SKM-1 (cell line): ENCODE measurements around the gene ECE1.
"Not testable (repeated sequence)": the region's sequence is repeated elsewhere in the genome, so short reads cannot be mapped to it uniquely, and the experiment has no call there.

Experiments
- DNase-seq: peaks from one replicate; lab custom pipeline; 2025; ENCODE audit not compliant: unreplicated experiment; lab: John Stamatoyannopoulos, UW

ECE1 gene

DNA sequence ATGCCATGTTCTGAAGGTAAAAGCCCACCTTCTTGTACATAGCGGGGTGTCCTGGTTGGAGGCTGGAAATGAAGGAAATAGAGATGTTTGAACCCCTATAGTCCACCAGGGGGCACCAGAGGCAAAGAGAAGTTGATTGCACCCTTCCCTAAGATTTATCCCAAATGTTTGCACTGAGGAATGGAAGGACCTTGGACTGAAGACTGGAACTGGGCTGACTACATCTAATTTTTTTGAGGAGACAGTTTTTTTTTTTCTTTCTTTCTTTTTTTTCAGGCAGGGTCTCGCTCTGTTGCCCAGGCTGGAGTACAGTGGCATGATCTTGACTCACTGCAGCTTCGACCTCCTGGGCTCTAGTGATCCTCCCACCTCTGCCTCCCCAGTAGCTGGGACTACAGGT is 58.2 kb downstream of the ECE1 start:
- peak; percentile 30 for DNase-seq

DNA sequence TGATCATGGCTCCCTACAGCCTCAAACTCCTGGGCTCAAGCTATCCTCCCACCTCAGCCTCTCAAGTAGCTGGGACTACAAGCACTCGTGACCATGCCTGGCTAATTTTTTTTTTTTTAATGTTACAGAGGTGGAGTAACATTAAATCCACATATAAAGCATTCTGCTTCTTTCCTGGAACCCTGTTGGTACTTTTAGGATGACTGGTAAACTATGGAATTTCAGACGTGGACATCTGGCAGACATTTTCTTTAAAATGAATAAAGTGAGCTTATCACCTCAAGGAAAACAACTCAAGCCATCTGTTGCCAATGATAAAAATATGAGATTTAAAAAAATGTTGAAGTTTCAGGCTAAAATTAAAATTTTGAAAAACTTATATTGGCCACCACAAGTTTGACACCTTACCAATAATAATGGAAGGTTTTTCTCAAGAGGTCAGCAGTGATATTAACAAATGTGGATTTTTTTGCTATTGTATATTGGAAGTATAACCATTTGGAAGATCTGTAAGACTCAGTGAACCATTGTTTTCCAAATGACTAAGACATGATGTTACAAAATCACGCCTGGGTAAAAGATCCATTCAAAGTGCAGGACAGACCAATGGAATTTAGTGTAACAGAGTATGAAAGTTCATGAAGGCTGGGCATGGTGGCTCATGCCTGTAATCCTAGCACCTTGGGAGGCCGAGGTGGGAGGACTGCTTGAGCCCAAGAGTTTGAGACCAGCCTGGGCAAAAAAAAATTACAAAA is 60.8 kb downstream of the ECE1 start:
- DNase-seq: no peak

DNA sequence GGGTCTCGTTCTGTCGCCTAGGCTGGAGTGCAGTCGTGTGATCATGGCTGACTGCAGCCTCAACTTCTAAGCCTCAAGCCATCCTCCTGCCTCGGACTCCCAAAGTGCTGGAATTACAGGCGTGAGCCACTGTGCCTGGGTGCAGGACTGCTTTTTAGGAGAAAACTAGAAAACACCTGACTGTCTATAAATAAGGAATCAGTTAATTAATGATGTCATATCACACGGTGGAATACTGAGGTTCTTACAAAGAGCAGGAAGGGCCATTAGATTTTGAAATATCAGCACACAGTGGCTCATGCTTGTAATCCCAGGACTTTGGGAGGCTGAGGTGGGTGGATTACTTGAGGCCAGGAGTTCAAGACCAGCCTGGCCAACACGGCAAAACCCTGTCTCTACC is 62.0 kb downstream of the ECE1 start:
- not testable (repeated sequence) for DNase-seq

DNA sequence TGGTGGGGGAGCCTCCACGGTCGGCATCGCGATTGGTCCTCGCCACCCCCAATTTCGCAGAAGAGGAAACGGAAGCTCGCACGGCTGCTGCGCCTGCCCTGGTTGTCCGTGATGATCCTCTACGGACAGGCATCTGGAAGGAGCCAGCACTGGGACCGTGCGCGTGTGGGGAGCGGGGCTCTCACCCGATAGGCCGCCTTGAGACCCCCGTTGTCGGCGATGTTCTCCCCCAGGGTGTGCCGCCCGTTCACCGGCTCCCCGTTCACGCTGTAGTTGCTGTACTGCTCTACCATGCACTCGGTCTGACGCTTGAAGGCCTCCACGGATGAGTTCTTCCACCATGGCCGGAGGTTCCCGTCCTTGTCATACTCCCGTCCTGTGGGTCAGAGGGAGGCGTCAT is 65.2 kb downstream of the ECE1 start:
- no peak for DNase-seq

- no peak for DNase-seq
Measured at GRCh38 chr1:21220815-21221214, 69.4 kb downstream of the ECE1 start.

DNA sequence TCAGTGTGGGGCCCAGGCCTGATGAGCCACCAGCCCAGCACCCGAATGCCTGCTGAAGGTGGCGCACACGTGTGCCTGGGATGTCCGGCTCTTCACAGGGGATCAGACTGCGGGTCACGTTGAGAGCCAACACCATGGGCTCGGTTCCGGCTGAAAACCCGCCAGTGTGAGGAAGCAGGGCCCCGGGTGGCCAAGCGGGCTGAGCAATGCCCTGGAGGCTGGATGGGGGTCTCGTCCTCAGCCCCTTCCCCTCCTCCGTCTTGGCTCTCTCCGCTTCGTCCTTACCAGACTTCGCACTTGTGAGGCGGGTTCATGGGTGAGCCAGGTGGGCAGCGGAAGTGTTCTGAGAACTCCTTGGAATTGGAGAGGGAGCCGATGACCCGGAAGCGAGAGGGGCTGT is 70.6 kb downstream of the ECE1 start:
- no peak for DNase-seq

GRCh38 chr1:21217812-21218596 is 72.3 kb downstream of the ECE1 start:
- DNase-seq: no peak

- peak; percentile 14 for DNase-seq
Measured at GRCh38 chr1:21216835-21217811, 73.1 kb downstream of the ECE1 start.

- DNase-seq: no peak
Measured at GRCh38 chr1:21212126-21212525, 78.1 kb downstream of the ECE1 start.

DNA sequence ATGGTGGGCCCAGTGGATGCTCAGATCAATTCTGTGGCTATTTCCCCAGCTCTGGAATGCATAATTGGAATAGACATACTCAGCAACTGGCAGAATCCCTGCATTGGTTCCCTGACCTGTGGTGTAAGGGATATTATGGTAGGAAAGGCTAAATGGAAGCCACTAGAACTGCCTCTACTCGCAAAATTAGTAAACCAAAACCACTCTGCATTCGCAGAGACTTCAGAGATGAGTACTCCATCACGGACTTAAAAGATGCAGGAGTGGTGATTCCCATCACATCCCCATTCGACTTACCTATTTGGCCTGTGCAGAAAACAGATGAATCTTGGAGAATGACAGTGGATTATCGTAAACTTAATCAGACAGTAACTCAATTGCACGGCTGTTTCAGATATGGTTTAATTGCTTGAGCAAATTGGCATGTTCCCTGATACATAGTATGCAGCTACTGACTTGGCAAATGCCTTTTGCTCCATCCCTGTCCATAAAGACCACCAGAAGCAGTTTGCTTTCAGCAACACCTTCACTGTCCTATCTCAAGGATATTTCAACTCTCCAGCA is 82.0 kb downstream of the ECE1 start:
- not testable (repeated sequence) for DNase-seq

DNA sequence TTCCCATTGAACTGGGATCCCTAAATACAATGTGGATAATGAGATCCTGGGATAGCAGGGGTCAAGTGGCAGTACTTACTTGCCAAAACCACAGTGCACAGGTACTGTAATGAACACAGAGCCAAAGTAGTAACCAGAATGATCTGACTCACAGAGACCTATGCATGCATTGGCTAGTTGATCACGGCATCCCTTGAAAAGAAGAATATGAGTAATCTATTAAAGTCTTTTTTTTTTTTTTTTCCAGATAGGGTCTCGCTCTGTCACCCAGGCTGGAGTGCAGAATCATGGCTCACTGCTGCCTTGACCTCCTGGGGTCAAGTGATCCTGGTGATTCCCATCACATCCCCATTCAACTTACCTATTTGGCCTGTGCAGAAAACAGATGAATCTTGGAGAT is 84.1 kb downstream of the ECE1 start:
- DNase-seq: no peak

DNA sequence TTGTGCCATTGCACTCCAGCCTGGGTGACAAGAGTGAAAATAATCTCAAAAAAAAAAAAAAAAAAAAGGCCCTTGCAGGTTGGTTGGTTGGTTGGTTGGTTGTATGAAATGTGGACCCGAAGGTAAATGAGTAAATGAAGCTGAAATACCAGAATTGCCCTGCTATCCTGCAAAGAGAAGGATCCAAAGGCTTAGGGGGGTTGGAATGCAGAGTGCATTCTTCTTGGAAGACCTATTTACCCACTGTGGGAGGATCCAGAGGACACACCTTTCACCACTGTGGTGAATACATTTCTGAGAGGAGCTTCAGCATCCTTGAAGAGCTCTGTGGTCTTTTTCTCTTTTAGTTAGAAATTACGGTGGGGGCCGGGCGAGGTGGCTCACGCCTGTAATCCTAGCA is 84.8 kb downstream of the ECE1 start:
- no peak for DNase-seq

DNA sequence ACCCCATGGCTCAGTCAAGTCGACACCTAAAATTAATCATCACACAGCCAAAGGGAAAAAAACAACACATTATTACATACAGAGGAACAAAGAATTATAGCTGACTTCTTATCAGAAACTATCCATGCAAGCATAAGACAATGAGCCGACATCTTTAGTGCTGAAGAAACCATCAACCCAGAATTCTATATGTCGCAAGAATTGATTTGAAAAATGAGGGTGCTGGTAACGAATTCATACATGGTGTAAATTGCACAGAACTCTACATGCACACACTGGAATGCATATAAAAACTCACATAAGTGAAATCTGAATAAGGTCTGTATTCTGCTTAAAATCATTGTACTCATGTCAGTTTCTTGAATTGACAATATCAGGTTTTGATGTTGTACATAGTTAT is 88.6 kb downstream of the ECE1 start:
- no peak for DNase-seq

DNA sequence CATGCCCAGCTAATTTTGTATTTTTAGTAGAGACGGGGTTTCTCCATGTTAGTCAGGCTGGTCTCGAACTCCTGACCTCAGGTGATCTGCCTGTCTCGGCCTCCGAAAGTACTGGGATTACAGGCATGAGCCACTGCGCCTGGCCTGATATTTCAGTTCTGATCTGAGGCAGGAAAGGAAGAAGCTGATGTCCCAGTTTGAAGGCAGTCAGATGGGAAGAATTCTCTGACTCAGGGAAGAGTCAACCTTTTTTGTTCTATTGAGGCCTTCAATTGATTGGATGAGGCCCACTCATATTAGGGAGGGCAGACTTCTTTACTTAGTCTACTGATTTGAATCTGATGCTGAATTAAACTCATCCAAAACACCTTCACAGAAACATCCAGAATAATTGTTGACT is 89.0 kb downstream of the ECE1 start:
- not testable (repeated sequence) for DNase-seq

DNA sequence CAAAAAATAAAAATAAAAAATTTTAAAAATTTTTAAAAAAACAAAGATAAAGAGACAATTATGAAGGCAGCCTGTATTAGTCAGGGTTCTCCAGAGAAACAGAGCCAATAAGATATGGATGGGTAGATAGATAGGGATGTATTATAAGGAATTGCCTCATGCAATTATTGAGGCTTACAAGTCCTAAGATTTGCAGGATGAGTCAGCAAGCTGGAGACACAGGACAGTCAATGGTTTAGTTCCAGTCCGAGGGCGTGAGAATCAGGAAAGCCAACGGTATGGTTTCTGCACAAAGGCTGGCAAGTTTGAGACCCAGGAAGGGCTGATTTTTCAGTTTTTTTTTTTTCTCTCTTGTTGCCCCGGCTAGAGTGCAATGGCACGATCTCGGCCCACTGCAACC is 89.5 kb downstream of the ECE1 start:
- no peak for DNase-seq

GRCh38 chr1:21198929-21199328 is 91.3 kb downstream of the ECE1 start:
- no peak for DNase-seq

DNA sequence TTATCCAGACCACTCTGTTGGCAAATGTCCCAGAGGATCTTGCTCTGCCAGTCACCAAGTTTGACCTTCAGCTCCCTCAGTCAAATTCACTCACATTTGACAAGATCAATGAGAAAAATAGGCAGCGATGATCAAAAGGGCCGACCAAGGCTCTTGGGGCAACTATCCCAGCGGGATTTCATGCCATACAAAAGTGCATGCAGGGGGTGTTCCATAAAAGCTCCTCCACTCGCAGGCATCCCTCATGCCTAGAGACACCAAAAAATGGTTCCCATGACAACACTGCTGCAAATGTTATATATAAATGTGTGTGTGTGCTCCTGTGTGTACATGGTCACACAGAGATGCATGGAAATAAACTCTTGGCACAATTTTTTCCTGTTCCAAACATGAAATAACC is 97.4 kb downstream of the ECE1 start:
- DNase-seq: no peak

DNA sequence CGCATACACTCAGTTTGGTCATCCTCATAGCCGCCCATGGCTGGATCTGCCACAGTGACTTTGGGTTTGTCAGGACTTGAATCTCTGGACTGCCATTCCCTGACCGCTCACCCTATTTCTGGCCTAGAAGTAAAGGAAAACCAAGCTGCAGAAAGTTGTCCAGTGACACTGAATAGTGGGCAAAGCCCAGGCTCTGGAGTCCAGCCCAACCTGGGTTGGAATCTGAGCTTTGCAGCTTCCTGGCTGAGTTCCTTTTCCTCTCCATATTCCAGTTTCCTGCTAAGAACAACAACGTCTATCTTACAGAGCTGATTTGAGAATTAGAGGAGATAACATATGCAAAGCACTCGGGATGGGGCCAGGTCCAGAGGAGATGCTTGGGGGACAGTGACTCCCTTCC is 98.0 kb downstream of the ECE1 start:
- no peak for DNase-seq

GRCh38 chr1:21190771-21191170 is 99.5 kb downstream of the ECE1 start:
- not testable (repeated sequence) for DNase-seq

DNA sequence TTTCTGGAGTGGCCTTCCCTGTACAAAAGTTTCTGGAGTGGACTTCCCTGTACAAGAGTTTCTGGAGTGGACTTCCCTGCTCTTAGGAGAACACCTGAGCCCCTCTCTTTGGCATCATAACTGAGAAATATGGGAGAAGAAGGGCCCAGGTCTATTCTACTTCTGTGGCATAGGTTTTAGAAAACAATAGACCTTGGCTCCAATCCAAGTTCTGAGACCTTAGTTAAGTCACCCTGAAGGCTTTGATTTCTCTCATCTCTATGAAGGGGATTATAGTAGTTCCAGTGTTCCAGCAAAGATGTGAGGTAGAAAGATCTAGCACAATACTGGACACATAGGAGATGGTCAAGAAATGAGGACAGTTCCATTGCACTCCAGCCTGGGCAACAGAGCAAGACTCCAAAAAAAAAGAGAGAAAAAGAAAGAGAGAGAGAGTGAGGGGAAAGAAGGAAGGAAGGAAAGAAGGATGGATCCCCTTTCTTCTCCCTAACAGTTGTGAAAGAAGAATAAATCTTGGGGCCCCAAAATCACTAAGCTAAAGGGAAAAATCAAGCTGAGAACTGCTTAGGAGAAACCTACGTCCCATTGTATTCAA is 100.3 kb downstream of the ECE1 start:
- DNase-seq: no peak

- DNase-seq: no peak
Measured at GRCh38 chr1:21189421-21189820, 100.8 kb downstream of the ECE1 start.
